Stimulated activated CD8-positive, alpha-beta memory T cell treated with anti-CD3 and anti-CD28 coated beads, Interleukin-7, amount 100 ng/mL, for 4 hours (primary cell): Measurements from ENCODE around the gene SLC13A4.
"Not testable (repeated sequence)": the region's sequence is repeated elsewhere in the genome, so short reads cannot be mapped to it uniquely, and the experiment has no call there.

Source experiments
- DNase-seq, 2 donors: peaks; one replicate each; pipeline ENCODE4 v3.0.0-alpha.2; 2020; ENCODE audit warnings: low read depth in 2 of 2

Gene SLC13A4

GRCh38 chr7:135662123-135662372 lies 65.9 kb downstream of the SLC13A4 start:
- no peak for DNase-seq

GRCh38 chr7:135661311-135662122 lies 66.5 kb downstream of the SLC13A4 start:
- DNase-seq, result no peak

- DNase-seq, result no peak
Measured at GRCh38 chr7:135659159-135659846, 68.7 kb downstream of the SLC13A4 start.

GRCh38 chr7:135658564-135658963 lies 69.4 kb downstream of the SLC13A4 start:
- DNase-seq, result no peak

GRCh38 chr7:135653340-135654080 lies 74.5 kb downstream of the SLC13A4 start:
- DNase-seq, result no peak

GRCh38 chr7:135650831-135651573 lies 77.0 kb downstream of the SLC13A4 start:
- DNase-seq, result no peak

GRCh38 chr7:135648235-135648634 lies 79.8 kb downstream of the SLC13A4 start:
- DNase-seq, result no peak

GRCh38 chr7:135647755-135648154 lies 80.2 kb downstream of the SLC13A4 start:
- no peak for DNase-seq

GRCh38 chr7:135645296-135645904 lies 82.6 kb downstream of the SLC13A4 start:
- DNase-seq, result no peak

- no peak for DNase-seq
Measured at GRCh38 chr7:135644729-135645128, 83.3 kb downstream of the SLC13A4 start.

- DNase-seq, result no peak
Measured at GRCh38 chr7:135644154-135644553, 83.8 kb downstream of the SLC13A4 start.

- DNase-seq, result not testable (repeated sequence)
Measured at GRCh38 chr7:135639690-135640089, 88.3 kb downstream of the SLC13A4 start.

GRCh38 chr7:135634191-135634878 lies 93.7 kb downstream of the SLC13A4 start:
- no peak for DNase-seq
